ENCODE results near the gene TNFRSF12A. TPM values are rescaled to one million over a fixed set of nuclear protein-coding genes. Genes with fewer than 3 reads are reported as not detected.

TNFRSF12A gene
- total and polyA plus RNA-seq, 2 of the 13 experiments (the other 11 are each of a cell fraction or from before 2014, with no cell fraction given): 61.9 to 66.0 TPM

GRCh38 chr16:3020604-3021448 is 658 bp downstream of the TNFRSF12A start (continued):
- TF ChIP-seq ZNF44 (CRISPR knock-in tag; IDR thresholded peaks at IDR 0.05) (no peak), PATZ1 (CRISPR knock-in tag; IDR thresholded peaks at IDR 0.05) (peak; percentile 99), ZNF556 (CRISPR knock-in tag; IDR thresholded peaks at IDR 0.05; ENCODE audit: borderline replicate concordance) (peak; percentile 77; the same call in 1 of the 2 replicates), ZNF558 (CRISPR knock-in tag; IDR thresholded peaks at IDR 0.05; ENCODE audit: borderline replicate concordance) (peak; percentile 26; the same call in 1 of the 2 replicates), NFYB (CRISPR knock-in tag; IDR thresholded peaks at IDR 0.05) (no peak), PTBP1 (IDR thresholded peaks at IDR 0.05; ENCODE audit: low read depth, low read length, poor library complexity, severe bottlenecking) (no peak), FIP1L1 (IDR thresholded peaks at IDR 0.05; ENCODE audit: borderline replicate concordance, insufficient read depth, low read depth, low read length) (no peak), BRCA1 (CRISPR knock-in tag; IDR thresholded peaks at IDR 0.05) (0 out of 2 replicates have a peak, but pooled peaks have one; percentile 64), GATAD2A (CRISPR knock-in tag; IDR thresholded peaks at IDR 0.05) (peak; percentile 71), ARID3A (IDR thresholded peaks at IDR 0.05; ENCODE audit: low read depth, low read length) (no peak), ZMAT3 (CRISPR knock-in tag; conservative IDR thresholded peaks at IDR 0.05) (peak; percentile 29), GZF1 (CRISPR knock-in tag; IDR thresholded peaks at IDR 0.05) (no peak), KDM5A (IDR thresholded peaks at IDR 0.05; ENCODE audit: borderline replicate concordance, low read length) (no peak), MTA1 (CRISPR knock-in tag; IDR thresholded peaks at IDR 0.05; ENCODE audit: borderline replicate concordance) (peak; percentile 86; the same call in 1 of the 2 replicates), SSRP1 (CRISPR knock-in tag; IDR thresholded peaks at IDR 0.05) (peak; percentile 75; the same call in 1 of the 2 replicates), JDP2 (CRISPR knock-in tag; IDR thresholded peaks at IDR 0.05; ENCODE audit: borderline replicate concordance) (no peak)
- TF ChIP-seq, protein P1, sequence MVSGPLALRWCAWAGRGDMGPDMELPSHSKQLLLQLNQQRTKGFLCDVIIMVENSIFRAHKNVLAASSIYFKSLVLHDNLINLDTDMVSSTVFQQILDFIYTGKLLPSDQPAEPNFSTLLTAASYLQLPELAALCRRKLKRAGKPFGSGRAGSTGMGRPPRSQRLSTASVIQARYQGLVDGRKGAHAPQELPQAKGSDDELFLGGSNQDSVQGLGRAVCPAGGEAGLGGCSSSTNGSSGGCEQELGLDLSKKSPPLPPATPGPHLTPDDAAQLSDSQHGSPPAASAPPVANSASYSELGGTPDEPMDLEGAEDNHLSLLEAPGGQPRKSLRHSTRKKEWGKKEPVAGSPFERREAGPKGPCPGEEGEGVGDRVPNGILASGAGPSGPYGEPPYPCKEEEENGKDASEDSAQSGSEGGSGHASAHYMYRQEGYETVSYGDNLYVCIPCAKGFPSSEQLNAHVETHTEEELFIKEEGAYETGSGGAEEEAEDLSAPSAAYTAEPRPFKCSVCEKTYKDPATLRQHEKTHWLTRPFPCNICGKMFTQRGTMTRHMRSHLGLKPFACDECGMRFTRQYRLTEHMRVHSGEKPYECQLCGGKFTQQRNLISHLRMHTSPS (CRISPR knock-in tag; IDR thresholded peaks at IDR 0.05; ENCODE audit: low read depth): peak; percentile 99
- TF ChIP-seq, protein P2, sequence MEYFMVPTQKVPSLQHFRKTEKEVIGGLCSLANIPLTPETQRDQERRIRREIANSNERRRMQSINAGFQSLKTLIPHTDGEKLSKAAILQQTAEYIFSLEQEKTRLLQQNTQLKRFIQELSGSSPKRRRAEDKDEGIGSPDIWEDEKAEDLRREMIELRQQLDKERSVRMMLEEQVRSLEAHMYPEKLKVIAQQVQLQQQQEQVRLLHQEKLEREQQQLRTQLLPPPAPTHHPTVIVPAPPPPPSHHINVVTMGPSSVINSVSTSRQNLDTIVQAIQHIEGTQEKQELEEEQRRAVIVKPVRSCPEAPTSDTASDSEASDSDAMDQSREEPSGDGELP (IDR thresholded peaks at IDR 0.05; ENCODE audit: borderline replicate concordance, low read depth): peak; percentile 83; the same call in 1 of the 2 replicates
- TF ChIP-seq, protein P3, sequence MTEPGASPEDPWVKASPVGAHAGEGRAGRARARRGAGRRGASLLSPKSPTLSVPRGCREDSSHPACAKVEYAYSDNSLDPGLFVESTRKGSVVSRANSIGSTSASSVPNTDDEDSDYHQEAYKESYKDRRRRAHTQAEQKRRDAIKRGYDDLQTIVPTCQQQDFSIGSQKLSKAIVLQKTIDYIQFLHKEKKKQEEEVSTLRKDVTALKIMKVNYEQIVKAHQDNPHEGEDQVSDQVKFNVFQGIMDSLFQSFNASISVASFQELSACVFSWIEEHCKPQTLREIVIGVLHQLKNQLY (CRISPR knock-in tag; IDR thresholded peaks at IDR 0.05): no peak
- TF ChIP-seq, protein P4, sequence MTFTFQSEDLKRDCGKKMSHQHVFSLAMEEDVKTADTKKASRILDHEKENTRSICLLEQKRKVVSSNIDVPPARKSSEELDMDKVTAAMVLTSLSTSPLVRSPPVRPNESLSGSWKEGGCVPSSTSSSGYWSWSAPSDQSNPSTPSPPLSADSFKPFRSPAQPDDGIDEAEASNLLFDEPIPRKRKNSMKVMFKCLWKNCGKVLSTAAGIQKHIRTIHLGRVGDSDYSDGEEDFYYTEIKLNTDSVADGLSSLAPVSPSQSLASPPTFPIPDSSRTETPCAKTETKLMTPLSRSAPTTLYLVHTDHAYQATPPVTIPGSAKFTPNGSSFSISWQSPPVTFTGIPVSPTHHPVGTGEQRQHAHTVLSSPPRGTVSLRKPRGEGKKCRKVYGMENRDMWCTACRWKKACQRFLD (CRISPR knock-in tag; IDR thresholded peaks at IDR 0.05; ENCODE audit: borderline replicate concordance): peak; percentile 23; the same call in 1 of the 2 replicates

All from HepG2 (cell line).